Stimulated activated CD4-positive, alpha-beta T cell treated with anti-CD3 and anti-CD28 coated beads, Interleukin-1b, Interleukin-23, amount 100 ng/mL, for 1 hour (primary cell): Measurements from ENCODE around the gene IL2RG.

Source experiments
- DNase-seq, 2 donors: peaks; one replicate each; pipeline ENCODE4 v3.0.0-alpha.2; 2020; ENCODE audit warnings: low read depth in 2 of 2

IL2RG gene

DNA sequence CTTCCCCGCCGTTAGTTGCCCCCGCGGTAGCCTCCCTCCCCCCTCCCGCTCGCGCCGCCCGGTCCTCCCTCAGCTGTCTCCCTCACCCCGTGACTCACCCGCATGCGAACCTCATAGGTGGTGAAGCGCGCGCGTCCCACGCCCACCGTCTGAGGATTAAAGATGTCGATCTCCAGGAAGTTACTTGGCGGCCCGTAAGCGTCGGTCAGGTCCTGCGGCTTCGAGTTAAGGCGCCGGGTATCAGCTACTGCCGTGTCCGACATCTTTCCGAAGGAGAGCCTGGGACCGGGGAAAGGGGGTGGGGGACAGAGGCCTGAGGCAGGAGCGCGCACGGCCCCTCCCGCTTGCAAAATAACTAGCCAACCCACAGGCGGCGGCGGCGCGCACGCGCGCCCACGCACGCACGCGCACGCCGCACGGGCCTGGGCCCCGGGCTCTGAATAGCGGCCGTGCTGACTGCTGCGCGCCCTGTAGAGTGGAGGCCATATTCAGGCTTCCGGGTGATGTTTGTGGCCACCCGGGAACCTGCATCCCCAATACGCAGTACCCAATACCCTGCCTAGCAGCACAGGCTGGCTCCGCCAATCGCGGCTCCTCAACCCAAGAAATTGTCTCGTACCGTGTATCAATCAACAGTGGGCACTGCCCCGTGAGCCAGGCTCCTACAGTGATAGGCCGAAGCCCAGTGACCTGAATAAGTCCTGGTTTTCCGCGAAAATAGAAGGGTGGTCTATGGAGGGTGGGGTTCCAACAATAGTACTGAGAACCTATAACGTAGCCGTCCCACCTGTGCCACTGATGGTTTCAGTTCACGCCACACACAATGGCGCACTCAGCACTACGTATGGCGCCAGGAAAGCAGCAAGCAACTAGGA is 43.1 kb downstream of the IL2RG start, which contains the start of gene SNX12:
TSS of gene SNX12 (minus strand) at position 291 of the 875 bp plus-strand sequence. CDS start at position 263, 28 bp downstream.
- DNase-seq = peak; percentile 63 to 71

DNA sequence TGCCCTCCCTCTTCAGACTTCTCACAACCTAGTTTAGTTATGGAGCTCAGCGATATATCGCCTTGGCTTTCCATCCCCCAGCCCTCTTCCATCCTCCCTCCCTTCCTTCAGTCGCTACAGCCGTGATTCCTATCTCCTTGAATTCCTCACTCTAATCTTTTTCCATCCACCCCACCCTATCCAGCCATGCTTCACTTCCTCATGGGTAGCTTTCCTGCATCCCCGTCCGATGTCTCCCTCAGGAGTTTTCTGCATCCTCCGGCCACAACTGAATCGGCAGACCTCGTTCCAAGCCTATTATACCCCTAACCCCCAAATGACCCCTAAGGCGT is 43.7 kb downstream of the IL2RG start:
- no peak for DNase-seq

DNA sequence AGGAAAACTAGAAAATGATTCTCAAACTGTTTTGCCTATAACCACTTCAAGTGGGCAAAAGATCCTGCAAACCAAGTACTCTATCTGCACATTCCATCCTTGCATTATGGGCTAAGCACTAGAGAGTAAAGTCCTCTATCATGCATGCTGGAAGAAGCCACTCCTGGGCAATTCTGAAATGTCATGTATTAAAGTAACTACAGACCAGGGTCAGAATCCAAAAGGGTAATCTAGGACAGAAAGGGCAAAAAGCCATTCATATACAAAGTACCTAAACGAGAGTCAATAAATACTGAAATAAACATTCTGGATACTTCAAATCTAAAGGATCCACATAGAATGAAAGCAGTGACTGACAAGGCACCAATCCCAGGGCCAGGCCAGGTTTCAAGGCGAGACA is 44.3 kb downstream of the IL2RG start:
- DNase-seq = no peak

DNA sequence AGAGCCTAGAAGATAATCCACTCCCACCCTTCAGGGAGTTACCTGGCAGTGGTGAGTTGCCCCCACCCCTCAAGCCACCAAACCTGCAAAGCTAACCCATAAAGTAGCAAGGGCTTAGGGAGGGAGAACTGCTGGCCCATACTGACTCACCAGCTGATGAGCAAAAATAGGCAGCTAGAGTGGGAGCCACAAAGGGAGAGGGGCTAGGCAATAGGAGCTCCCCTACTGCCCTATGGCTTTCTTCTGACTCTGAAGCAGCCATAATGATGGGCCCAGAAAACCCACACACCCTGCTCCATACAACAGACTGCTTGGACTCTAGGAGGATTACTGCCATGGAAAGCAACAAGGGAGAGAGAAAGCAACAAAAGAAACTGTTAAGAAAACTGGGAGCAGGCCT is 51.2 kb downstream of the IL2RG start:
- no peak for DNase-seq

DNA sequence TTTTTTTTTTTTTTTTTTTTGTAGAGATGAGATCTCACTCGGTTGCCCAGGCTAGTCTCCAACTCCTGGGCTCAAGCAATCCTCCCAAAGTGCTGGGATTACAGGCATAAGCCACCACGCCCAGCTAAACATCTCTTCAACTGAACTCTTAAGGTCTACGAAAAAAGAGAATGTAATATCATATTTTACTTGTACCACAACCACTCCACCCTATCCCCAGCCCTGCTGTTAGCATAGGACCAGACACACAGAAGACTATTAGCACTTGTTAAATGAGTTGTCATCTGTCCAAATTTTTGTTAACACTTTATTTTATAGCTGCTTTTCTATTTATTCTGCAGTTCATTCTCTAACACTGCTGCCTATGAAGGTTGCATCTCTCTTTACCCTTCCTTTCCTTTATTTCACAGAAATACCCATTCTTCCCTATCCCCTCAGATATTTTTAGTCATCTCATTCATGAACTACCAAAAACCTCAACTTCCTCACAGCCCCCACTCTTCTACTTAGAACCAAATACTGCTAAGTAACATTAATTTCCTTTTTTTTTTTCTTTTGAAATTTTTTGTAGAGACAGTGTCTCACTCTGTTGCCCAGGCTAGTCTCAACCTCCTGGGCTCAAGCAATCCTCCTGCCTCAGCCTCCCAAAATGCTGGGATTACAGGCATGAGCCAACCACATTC is 53.4 kb downstream of the IL2RG start:
- no peak for DNase-seq
